HEK293 (cell line): ENCODE measurements around the gene KCNQ2.

Source experiments
- CTCF ChIA-PET: fragments of 350-600 bp; formaldehyde crosslinking; extraction: SDS; loops from one replicate; lab custom pipeline; 2021; ENCODE audit warnings: antibody characterized with exemption; lab: Yijun Ruan, JAX
- POLR2A ChIA-PET: fragments of 300-600 bp; formaldehyde crosslinking; extraction: SDS; loops from one replicate; lab custom pipeline; 2020; ENCODE audit warnings: antibody characterized with exemption, inconsistent platforms; lab: Yijun Ruan, JAX
- H3K27ac ChIP-seq: fragments of 200-500 bp; sonication (Bioruptor generic); 2 replicates; pipeline ENCODE4 v1.5.1; 2014; ENCODE audit warnings: low read depth, low read length, control low read depth, inconsistent platforms; ENCODE audit errors: extremely low read depth
- H3K36me3 ChIP-seq, 2 experiments: fragments of 200-500 bp in 1 of 2; sonication (Bioruptor generic) in 1 of 2; 1 replicate in 1 of 2; 2 replicates in 1 of 2; pipeline ENCODE4 v1.5.1; 2014 to 2017; ENCODE audit warnings: inconsistent platforms in 2 of 2, low read length in 2 of 2; ENCODE audit not compliant: control insufficient read depth in 2 of 2, insufficient read depth in 1 of 2
- H3K4me1 ChIP-seq: fragments of 200-500 bp; sonication (Bioruptor generic); 2 replicates; pipeline ENCODE4 v1.5.1; 2014; ENCODE audit warnings: mild to moderate bottlenecking, low read length, inconsistent platforms; ENCODE audit not compliant: control insufficient read depth, insufficient read depth
- H3K4me3 ChIP-seq: 2 replicates; pipeline ENCODE4 v1.5.1; 2011; ENCODE audit warnings: low read depth, mild to moderate bottlenecking, control low read depth, low read length, moderate library complexity
- H3K9me3 ChIP-seq: fragments of 200-500 bp; sonication (Bioruptor generic); 2 replicates; pipeline ENCODE4 v1.5.1; 2014; ENCODE audit warnings: low read depth, low read length, inconsistent platforms; ENCODE audit not compliant: control insufficient read depth, insufficient read depth
- EGR2 ChIP-seq: fragments of 450-650 bp; formaldehyde crosslinking; IDR thresholded peaks from 2 replicates; pipeline ENCODE4 v1.5.1; 2016; ENCODE audit warnings: low read depth, missing biosample characterization, missing genetic modification characterization
- GFI1B ChIP-seq: fragments of 450-650 bp; formaldehyde crosslinking; IDR thresholded peaks from 2 replicates; pipeline ENCODE4 v1.5.1; 2016; ENCODE audit warnings: missing biosample characterization, missing genetic modification characterization
- GLI4 ChIP-seq: fragments of 450-650 bp; formaldehyde crosslinking; IDR thresholded peaks from 2 replicates; pipeline ENCODE4 v1.5.1; 2016; ENCODE audit warnings: missing biosample characterization, missing genetic modification characterization
- HOXC10 ChIP-seq: sonication (generic); formaldehyde crosslinking; IDR thresholded peaks from 2 replicates; pipeline ENCODE4 v1.8.1; 2023; ENCODE audit warnings: mild to moderate bottlenecking, missing genetic modification reagents
- OVOL3 ChIP-seq: fragments of 450-650 bp; formaldehyde crosslinking; IDR thresholded peaks from 2 replicates; pipeline ENCODE4 v1.5.1; 2016; ENCODE audit warnings: missing biosample characterization, missing genetic modification characterization
- SP2 ChIP-seq: fragments of 450-650 bp; formaldehyde crosslinking; IDR thresholded peaks from 2 replicates; pipeline ENCODE4 v1.5.1; 2016; ENCODE audit warnings: missing biosample characterization, missing genetic modification characterization
- ZFP69B ChIP-seq: fragments of 450-650 bp; formaldehyde crosslinking; IDR thresholded peaks from 2 replicates; pipeline ENCODE4 v1.5.1; 2016; ENCODE audit warnings: missing biosample characterization, missing genetic modification characterization
- ZNF10 ChIP-seq: fragments of 450-650 bp; formaldehyde crosslinking; IDR thresholded peaks from 2 replicates; pipeline ENCODE4 v1.5.1; 2017; ENCODE audit warnings: missing biosample characterization, missing genetic modification characterization
- ZNF169 ChIP-seq: fragments of 450-650 bp; formaldehyde crosslinking; IDR thresholded peaks from 2 replicates; pipeline ENCODE4 v1.5.1; 2016; ENCODE audit warnings: missing biosample characterization, missing genetic modification characterization
- ZNF175 ChIP-seq: fragments of 450-650 bp; formaldehyde crosslinking; IDR thresholded peaks from 2 replicates; pipeline ENCODE4 v1.5.1; 2016; ENCODE audit warnings: missing biosample characterization, missing genetic modification characterization
- ZNF19 ChIP-seq: fragments of 450-650 bp; formaldehyde crosslinking; IDR thresholded peaks from 2 replicates; pipeline ENCODE4; 2016; ENCODE audit warnings: missing biosample characterization, missing genetic modification characterization, low read depth
- ZNF350 ChIP-seq: fragments of 450-650 bp; formaldehyde crosslinking; IDR thresholded peaks from 2 replicates; pipeline ENCODE4 v1.5.0; 2017; ENCODE audit warnings: missing biosample characterization, mild to moderate bottlenecking, missing genetic modification characterization
- ZNF394 ChIP-seq: fragments of 450-650 bp; formaldehyde crosslinking; IDR thresholded peaks from 2 replicates; pipeline ENCODE4 v1.5.1; 2016; ENCODE audit warnings: missing biosample characterization, missing genetic modification characterization, mild to moderate bottlenecking, moderate library complexity, borderline replicate concordance
- ZNF514 ChIP-seq: fragments of 450-650 bp; formaldehyde crosslinking; IDR thresholded peaks from 2 replicates; pipeline ENCODE4 v1.5.1; 2016; ENCODE audit warnings: missing biosample characterization, missing genetic modification characterization
- ZNF521 ChIP-seq: fragments of 450-650 bp; formaldehyde crosslinking; IDR thresholded peaks from 2 replicates; pipeline ENCODE4 v1.5.1; 2017; ENCODE audit warnings: missing biosample characterization, mild to moderate bottlenecking, missing genetic modification characterization
- ZNF561 ChIP-seq: fragments of 450-650 bp; IDR thresholded peaks from 2 replicates; pipeline ENCODE4 v1.5.1; 2018; ENCODE audit warnings: missing biosample characterization, missing genetic modification characterization, borderline replicate concordance
- ZNF571 ChIP-seq: fragments of 450-650 bp; formaldehyde crosslinking; IDR thresholded peaks from 2 replicates; pipeline ENCODE4 v1.5.0; 2017; ENCODE audit warnings: missing biosample characterization, missing genetic modification characterization
- ZNF707 ChIP-seq: fragments of 450-650 bp; formaldehyde crosslinking; IDR thresholded peaks from 2 replicates; pipeline ENCODE4 v1.5.1; 2016; ENCODE audit warnings: missing biosample characterization, missing genetic modification characterization
- TF ChIP-seq, protein P1 (sequence below): fragments of 450-650 bp; formaldehyde crosslinking; IDR thresholded peaks from 2 replicates; pipeline ENCODE4 v1.5.1; 2017; ENCODE audit warnings: missing biosample characterization, missing genetic modification characterization
- TF ChIP-seq, protein P2 (sequence below): fragments of 450-650 bp; formaldehyde crosslinking; IDR thresholded peaks from 2 replicates; pipeline ENCODE4 v1.5.1; 2016; ENCODE audit warnings: missing biosample characterization, missing genetic modification characterization
- TF ChIP-seq, protein P3 (sequence below): fragments of 450-650 bp; formaldehyde crosslinking; IDR thresholded peaks from 2 replicates; pipeline ENCODE4 v1.5.1; 2016; ENCODE audit warnings: missing biosample characterization, missing genetic modification characterization, borderline replicate concordance
- TF ChIP-seq, protein P4 (sequence below): fragments of 450-650 bp; formaldehyde crosslinking; IDR thresholded peaks from 2 replicates; pipeline ENCODE4 v1.5.1; 2017; ENCODE audit warnings: missing biosample characterization, missing genetic modification characterization

Gene KCNQ2

DNA sequence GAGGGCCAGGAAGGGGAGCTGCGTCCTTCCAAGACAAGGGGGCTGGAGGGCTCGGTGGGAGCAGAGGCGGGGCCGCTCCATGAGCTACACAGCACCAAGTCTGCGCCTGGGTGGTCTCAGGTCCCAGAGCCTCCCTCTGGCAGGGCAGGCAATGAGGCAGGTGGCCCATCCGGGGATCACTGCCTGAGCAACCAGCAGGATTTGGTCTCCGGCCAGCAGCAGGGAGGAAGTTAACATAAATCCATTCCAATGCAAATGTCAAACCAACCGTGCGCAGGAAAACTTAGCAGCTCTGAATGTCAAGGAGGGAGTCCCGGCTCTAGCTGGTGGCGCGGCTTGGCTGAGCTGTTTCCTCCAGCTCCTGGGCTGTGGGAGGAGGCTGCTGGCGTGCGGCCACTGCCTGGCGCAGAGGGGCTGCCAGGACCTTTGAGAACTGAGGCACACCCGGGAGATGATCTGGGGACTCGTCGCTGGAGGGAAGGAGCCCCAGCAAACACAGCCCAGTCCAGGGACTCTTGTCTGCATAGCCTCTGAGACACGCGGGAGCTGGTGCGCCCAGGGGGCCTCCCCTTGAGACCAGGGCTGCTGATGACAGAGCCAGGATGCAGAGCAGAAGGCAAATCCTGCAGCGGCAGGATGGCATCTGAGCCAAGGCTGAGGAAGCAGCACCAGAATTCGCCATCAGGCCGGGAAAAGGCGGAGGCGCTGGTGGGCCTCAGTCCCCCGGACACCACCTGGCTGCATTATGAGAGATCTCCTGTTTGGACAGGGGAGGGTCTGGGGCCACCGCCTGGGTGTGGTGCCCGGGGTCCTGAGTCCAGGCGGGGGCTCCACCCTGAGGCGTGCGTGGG is 78.2 kb downstream of the KCNQ2 start:
- POLR2A ChIA-PET: no interaction called here
- H3K4me3 ChIP-seq: no peak overlapping the region
- CTCF ChIA-PET: interaction anchor here (1.5 kb wide), 1 partner anchor 13 kb away, joined by 5 read pairs; no protein-coding TSS in a partner anchor
- H3K36me3 ChIP-seq: no peaks in the 10 kb centered on the region
- H3K9me3 ChIP-seq: no peaks in the 10 kb centered on the region
- H3K27ac ChIP-seq: no peak overlapping the region
- TF ChIP-seq ZNF707 (tag by site-specific recombination) (no peak), ZNF350 (tag by site-specific recombination) (no peak), ZFP69B (tag by site-specific recombination) (no peak), ZNF561 (tag by site-specific recombination) (no peak), SP2 (no peak), HOXC10 (CRISPR knock-in tag) (no peak), ZNF10 (tag by site-specific recombination) (no peak), EGR2 (tag by site-specific recombination) (no peak), ZNF394 (tag by site-specific recombination) (no peak), ZNF571 (tag by site-specific recombination) (no peak), ZNF169 (tag by site-specific recombination) (no peak)
- TF ChIP-seq, protein P1, sequence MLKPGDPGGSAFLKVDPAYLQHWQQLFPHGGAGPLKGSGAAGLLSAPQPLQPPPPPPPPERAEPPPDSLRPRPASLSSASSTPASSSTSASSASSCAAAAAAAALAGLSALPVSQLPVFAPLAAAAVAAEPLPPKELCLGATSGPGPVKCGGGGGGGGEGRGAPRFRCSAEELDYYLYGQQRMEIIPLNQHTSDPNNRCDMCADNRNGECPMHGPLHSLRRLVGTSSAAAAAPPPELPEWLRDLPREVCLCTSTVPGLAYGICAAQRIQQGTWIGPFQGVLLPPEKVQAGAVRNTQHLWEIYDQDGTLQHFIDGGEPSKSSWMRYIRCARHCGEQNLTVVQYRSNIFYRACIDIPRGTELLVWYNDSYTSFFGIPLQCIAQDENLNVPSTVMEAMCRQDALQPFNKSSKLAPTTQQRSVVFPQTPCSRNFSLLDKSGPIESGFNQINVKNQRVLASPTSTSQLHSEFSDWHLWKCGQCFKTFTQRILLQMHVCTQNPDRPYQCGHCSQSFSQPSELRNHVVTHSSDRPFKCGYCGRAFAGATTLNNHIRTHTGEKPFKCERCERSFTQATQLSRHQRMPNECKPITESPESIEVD (tag by site-specific recombination): no peak
- H3K4me1 ChIP-seq: no peaks in the 10 kb centered on the region

DNA sequence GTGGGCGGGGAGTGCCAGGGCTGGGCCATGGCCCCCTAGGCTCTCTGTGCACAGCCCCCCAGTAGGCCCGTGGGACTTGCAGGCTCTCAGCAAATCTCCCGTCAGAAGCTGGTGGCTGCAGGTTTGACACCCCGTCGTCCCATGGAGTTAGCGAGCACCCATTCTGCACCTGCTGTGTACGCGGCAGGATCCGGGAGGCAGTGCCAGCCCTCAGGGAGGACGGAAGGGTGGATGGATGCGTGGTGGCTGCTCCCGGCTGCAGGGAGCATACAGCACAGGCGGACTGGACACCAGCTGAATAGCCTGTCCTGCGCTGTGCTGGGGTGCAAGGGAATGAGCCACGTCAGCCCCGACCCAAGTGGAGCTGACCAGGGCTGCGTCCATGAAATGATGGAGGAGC is 78.9 kb downstream of the KCNQ2 start:
- Histone ChIP-seq H3K27ac (no peak overlapping the region), H3K4me1 (no peaks in the 10 kb centered on the region), H3K4me3 (no peak overlapping the region), H3K36me3 (no peaks in the 10 kb centered on the region), H3K9me3 (no peaks in the 10 kb centered on the region)
- ChIA-PET POLR2A (no interaction called here), CTCF (interaction anchor here (1.5 kb wide), 1 partner anchor 12 kb away, joined by 5 read pairs; no protein-coding TSS in a partner anchor)
- TF ChIP-seq ZNF19 (no peak), OVOL3 (tag by site-specific recombination) (no peak), ZNF175 (no peak), GLI4 (tag by site-specific recombination) (no peak), ZNF514 (no peak), GFI1B (tag by site-specific recombination) (no peak), ZNF521 (tag by site-specific recombination) (no peak)
- TF ChIP-seq, protein P2, sequence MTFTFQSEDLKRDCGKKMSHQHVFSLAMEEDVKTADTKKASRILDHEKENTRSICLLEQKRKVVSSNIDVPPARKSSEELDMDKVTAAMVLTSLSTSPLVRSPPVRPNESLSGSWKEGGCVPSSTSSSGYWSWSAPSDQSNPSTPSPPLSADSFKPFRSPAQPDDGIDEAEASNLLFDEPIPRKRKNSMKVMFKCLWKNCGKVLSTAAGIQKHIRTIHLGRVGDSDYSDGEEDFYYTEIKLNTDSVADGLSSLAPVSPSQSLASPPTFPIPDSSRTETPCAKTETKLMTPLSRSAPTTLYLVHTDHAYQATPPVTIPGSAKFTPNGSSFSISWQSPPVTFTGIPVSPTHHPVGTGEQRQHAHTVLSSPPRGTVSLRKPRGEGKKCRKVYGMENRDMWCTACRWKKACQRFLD (tag by site-specific recombination): no peak
- TF ChIP-seq, protein P3, sequence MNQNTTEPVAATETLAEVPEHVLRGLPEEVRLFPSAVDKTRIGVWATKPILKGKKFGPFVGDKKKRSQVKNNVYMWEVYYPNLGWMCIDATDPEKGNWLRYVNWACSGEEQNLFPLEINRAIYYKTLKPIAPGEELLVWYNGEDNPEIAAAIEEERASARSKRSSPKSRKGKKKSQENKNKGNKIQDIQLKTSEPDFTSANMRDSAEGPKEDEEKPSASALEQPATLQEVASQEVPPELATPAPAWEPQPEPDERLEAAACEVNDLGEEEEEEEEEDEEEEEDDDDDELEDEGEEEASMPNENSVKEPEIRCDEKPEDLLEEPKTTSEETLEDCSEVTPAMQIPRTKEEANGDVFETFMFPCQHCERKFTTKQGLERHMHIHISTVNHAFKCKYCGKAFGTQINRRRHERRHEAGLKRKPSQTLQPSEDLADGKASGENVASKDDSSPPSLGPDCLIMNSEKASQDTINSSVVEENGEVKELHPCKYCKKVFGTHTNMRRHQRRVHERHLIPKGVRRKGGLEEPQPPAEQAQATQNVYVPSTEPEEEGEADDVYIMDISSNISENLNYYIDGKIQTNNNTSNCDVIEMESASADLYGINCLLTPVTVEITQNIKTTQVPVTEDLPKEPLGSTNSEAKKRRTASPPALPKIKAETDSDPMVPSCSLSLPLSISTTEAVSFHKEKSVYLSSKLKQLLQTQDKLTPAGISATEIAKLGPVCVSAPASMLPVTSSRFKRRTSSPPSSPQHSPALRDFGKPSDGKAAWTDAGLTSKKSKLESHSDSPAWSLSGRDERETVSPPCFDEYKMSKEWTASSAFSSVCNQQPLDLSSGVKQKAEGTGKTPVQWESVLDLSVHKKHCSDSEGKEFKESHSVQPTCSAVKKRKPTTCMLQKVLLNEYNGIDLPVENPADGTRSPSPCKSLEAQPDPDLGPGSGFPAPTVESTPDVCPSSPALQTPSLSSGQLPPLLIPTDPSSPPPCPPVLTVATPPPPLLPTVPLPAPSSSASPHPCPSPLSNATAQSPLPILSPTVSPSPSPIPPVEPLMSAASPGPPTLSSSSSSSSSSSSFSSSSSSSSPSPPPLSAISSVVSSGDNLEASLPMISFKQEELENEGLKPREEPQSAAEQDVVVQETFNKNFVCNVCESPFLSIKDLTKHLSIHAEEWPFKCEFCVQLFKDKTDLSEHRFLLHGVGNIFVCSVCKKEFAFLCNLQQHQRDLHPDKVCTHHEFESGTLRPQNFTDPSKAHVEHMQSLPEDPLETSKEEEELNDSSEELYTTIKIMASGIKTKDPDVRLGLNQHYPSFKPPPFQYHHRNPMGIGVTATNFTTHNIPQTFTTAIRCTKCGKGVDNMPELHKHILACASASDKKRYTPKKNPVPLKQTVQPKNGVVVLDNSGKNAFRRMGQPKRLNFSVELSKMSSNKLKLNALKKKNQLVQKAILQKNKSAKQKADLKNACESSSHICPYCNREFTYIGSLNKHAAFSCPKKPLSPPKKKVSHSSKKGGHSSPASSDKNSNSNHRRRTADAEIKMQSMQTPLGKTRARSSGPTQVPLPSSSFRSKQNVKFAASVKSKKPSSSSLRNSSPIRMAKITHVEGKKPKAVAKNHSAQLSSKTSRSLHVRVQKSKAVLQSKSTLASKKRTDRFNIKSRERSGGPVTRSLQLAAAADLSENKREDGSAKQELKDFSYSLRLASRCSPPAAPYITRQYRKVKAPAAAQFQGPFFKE (tag by site-specific recombination): no peak
- TF ChIP-seq, protein P4, sequence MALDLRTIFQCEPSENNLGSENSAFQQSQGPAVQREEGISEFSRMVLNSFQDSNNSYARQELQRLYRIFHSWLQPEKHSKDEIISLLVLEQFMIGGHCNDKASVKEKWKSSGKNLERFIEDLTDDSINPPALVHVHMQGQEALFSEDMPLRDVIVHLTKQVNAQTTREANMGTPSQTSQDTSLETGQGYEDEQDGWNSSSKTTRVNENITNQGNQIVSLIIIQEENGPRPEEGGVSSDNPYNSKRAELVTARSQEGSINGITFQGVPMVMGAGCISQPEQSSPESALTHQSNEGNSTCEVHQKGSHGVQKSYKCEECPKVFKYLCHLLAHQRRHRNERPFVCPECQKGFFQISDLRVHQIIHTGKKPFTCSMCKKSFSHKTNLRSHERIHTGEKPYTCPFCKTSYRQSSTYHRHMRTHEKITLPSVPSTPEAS (tag by site-specific recombination): no peak
